Measurements from ENCODE around the gene PITPNC1. TPM values are rescaled to one million over a fixed set of nuclear protein-coding genes. Genes with fewer than 3 reads are reported as not detected.

Gene PITPNC1
- total and polyA plus RNA-seq, 2 of the 13 experiments (the other 11 are each of a cell fraction or from before 2014, with no cell fraction given) = 4.1 to 5.7 TPM

- Histone ChIP-seq H3K79me2 (ENCODE audit: insufficient read depth, low read length) (no peaks in the 10 kb centered on the region), H3K9ac (ENCODE audit: insufficient read depth, low read depth, low read length) (no peak overlapping the region), H3K36me3 (replicated peaks in 1 of 2; ENCODE audit: control insufficient read depth in 1 of 2, insufficient read depth in 2 of 2, low read length in 2 of 2) (no peaks in the 10 kb centered on the region), H2AFZ (ENCODE audit: low read length) (no peak overlapping the region), H3K27me3 (ENCODE audit: control insufficient read depth in 1 of 2, insufficient read depth in 2 of 2, low read length in 2 of 2) (no peaks in the 10 kb centered on the region), H4K20me1 (ENCODE audit: insufficient read depth, low read length) (no peaks in the 10 kb centered on the region), H3K4me1 (ENCODE audit: insufficient read depth, low read length) (no peaks in the 10 kb centered on the region), H3K4me3 (replicated peaks in 1 of 3; ENCODE audit: insufficient read depth in 1 of 3, low read depth in 2 of 3, low read length in 3 of 3) (no peak overlapping the region), H3K9me3 (ENCODE audit: low read length) (no peaks in the 10 kb centered on the region; the same call in 1 of the 2 replicates), H3K4me2 (ENCODE audit: low read depth, low read length) (no peak overlapping the region), H3K27ac (ENCODE audit: extremely low read length, insufficient read depth, low read length) (no peak overlapping the region)
- BruUV-seq (replicated peaks) = no TSS peak
- DNase-seq (ENCODE audit: low spot score) (no peak), ATAC-seq (peak; percentile 68), FAIRE-seq (no peak)
- TF ChIP-seq ZNF619 (CRISPR knock-in tag; IDR thresholded peaks at IDR 0.05) (no peak), ZNF775 (CRISPR knock-in tag; IDR thresholded peaks at IDR 0.05; ENCODE audit: borderline replicate concordance) (no peak), MED13 (CRISPR knock-in tag; IDR thresholded peaks at IDR 0.05) (no peak), CREB1 (IDR thresholded peaks at IDR 0.05) (peak; percentile 87), CREB1 (CRISPR knock-in tag; IDR thresholded peaks at IDR 0.05) (no peak), ZNF768 (CRISPR knock-in tag; IDR thresholded peaks at IDR 0.05) (no peak), ATF7 (IDR thresholded peaks at IDR 0.05) (peak; percentile 97), ATF7 (CRISPR knock-in tag; IDR thresholded peaks at IDR 0.05) (no peak), ZNF282 (IDR thresholded peaks at IDR 0.05; ENCODE audit: partially characterized antibody) (no peak)
- intact Hi-C loops (cut with micrococcal nuclease; ENCODE audit: unreplicated experiment) = loop anchor here (2.0 kb wide), 1 partner anchor 119 kb away; no protein-coding TSS in a partner anchor
- WGBS (ENCODE audit: low lambda C conversion rate) = 51% methylated on average over 10 of the region's 10 CpGs
- CTCF ChIA-PET (ENCODE audit: low intra/inter-chr PET ratio, low total read pairs) = no interaction called here
- in situ Hi-C loops (cut with HindIII; ENCODE audit: extremely low pct_ligation_motif_present, low pct_unique_long_range_greater_than_20kb) = no loop called here
- POLR2A ChIA-PET = no interaction called here
These were observed 132.6 kb downstream of the PITPNC1 start for GRCh38 chr17:67509390-67510287.

- Histone ChIP-seq H4K20me1 (ENCODE audit: insufficient read depth, low read length) (no peaks in the 10 kb centered on the region), H3K9me3 (ENCODE audit: low read length) (no peaks in the 10 kb centered on the region; the same call in 1 of the 2 replicates), H3K4me3 (replicated peaks in 1 of 3; ENCODE audit: insufficient read depth in 1 of 3, low read depth in 2 of 3, low read length in 3 of 3) (no peak overlapping the region), H3K79me2 (ENCODE audit: insufficient read depth, low read length) (no peaks in the 10 kb centered on the region), H3K27ac (ENCODE audit: extremely low read length, insufficient read depth, low read length) (no peak overlapping the region), H3K27me3 (ENCODE audit: control insufficient read depth in 1 of 2, insufficient read depth in 2 of 2, low read length in 2 of 2) (no peaks in the 10 kb centered on the region), H3K4me1 (ENCODE audit: insufficient read depth, low read length) (no peaks in the 10 kb centered on the region), H3K9ac (ENCODE audit: insufficient read depth, low read depth, low read length) (no peak overlapping the region), H2AFZ (ENCODE audit: low read length) (no peak overlapping the region), H3K4me2 (ENCODE audit: low read depth, low read length) (no peak overlapping the region), H3K36me3 (replicated peaks in 1 of 2; ENCODE audit: control insufficient read depth in 1 of 2, insufficient read depth in 2 of 2, low read length in 2 of 2) (no peaks in the 10 kb centered on the region)
- no TSS peak for BruUV-seq (replicated peaks)
- DNase-seq (ENCODE audit: low spot score) (no peak), FAIRE-seq (no peak), ATAC-seq (no peak)
- POLR2A ChIA-PET = no interaction called here
- TF ChIP-seq NPAS2 (CRISPR knock-in tag; IDR thresholded peaks at IDR 0.05; ENCODE audit: borderline replicate concordance) (no peak), SRSF1 (optimal IDR thresholded peaks at IDR 0.05; ENCODE audit: low read depth, low read length) (no peak)
- CTCF ChIA-PET (ENCODE audit: low intra/inter-chr PET ratio, low total read pairs) = no interaction called here
- 77% methylated on average over 3 of the region's 3 CpGs for WGBS (ENCODE audit: low lambda C conversion rate)
- in situ Hi-C loops (cut with HindIII; ENCODE audit: extremely low pct_ligation_motif_present, low pct_unique_long_range_greater_than_20kb) (no loop called here), intact Hi-C loops (cut with micrococcal nuclease; ENCODE audit: unreplicated experiment) (loop anchor here (2.0 kb wide), 1 partner anchor 118 kb away; no protein-coding TSS in a partner anchor)
These were observed 133.9 kb downstream of the PITPNC1 start for GRCh38 chr17:67511012-67511411.
